ENCODE results near the gene SEC14L6. TPM values are rescaled to one million over a fixed set of nuclear protein-coding genes. Genes with fewer than 3 reads are reported as not detected.

SEC14L6 gene
- total RNA-seq, 1 donor from 2014 or later = 1.4 TPM

DNA sequence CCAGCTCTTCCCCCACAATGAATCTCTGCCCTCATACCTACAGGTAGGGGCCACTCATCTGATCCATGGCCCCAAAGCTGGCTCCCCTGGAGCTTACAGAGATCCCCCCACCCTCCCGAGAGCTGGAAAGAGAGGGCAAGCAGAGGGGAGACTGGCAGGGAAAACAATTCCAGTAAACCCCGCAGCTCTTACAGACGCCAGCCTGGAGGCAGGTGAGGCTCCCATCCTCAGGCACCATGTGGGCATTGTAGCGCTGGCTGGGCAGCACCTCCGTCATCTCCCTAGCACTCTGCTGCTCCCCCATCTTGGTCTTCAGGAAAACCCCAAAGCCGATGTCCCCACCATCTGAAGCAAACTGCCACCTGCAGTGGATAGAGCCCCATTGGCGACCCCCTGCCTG, 55.2 kb downstream of the SEC14L6 start:
- Mint-ChIP-seq H3K4me1 (ENCODE audit: unreplicated experiment) (no peaks in the 10 kb centered on the region), H3K4me3 (ENCODE audit: unreplicated experiment) (no peak overlapping the region), H3K27ac (ENCODE audit: unreplicated experiment) (no peak overlapping the region), H3K9me3 (ENCODE audit: unreplicated experiment) (no peaks in the 10 kb centered on the region), H3K36me3 (ENCODE audit: low read depth, unreplicated experiment) (no peaks in the 10 kb centered on the region), H3K27me3 (ENCODE audit: unreplicated experiment) (peaks cover 3% of the 10 kb centered on the region)
- TF ChIP-seq, protein P1, sequence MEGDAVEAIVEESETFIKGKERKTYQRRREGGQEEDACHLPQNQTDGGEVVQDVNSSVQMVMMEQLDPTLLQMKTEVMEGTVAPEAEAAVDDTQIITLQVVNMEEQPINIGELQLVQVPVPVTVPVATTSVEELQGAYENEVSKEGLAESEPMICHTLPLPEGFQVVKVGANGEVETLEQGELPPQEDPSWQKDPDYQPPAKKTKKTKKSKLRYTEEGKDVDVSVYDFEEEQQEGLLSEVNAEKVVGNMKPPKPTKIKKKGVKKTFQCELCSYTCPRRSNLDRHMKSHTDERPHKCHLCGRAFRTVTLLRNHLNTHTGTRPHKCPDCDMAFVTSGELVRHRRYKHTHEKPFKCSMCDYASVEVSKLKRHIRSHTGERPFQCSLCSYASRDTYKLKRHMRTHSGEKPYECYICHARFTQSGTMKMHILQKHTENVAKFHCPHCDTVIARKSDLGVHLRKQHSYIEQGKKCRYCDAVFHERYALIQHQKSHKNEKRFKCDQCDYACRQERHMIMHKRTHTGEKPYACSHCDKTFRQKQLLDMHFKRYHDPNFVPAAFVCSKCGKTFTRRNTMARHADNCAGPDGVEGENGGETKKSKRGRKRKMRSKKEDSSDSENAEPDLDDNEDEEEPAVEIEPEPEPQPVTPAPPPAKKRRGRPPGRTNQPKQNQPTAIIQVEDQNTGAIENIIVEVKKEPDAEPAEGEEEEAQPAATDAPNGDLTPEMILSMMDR (IDR thresholded peaks at IDR 0.05; ENCODE audit: unreplicated experiment) = no peak
- DNase-seq (ENCODE audit: low spot score) = no peak

DNA sequence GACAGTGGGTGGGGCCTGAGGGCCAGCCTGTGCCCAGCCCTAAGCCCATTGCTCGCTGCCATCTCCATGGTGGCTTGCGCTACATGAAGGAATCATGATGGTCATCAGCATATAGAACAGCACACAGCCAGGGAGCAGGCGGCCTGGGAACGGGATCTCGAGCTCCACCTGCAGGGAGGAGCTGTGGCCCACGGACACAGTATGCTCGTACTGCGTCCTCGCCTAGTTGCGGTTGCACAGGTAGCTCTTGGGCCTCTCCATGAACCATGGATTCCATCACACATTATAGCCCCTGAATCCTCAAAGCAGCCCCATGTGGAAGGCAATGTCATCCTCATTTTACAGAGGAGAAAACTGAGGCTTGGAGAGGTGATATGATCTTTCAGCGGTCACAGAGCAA, 56.1 kb downstream of the SEC14L6 start:
- TF ChIP-seq, protein P1 (IDR thresholded peaks at IDR 0.05; ENCODE audit: unreplicated experiment) = no peak
- Mint-ChIP-seq H3K27ac (ENCODE audit: unreplicated experiment) (no peak overlapping the region), H3K36me3 (ENCODE audit: low read depth, unreplicated experiment) (no peaks in the 10 kb centered on the region), H3K4me1 (ENCODE audit: unreplicated experiment) (no peaks in the 10 kb centered on the region), H3K9me3 (ENCODE audit: unreplicated experiment) (no peaks in the 10 kb centered on the region), H3K27me3 (ENCODE audit: unreplicated experiment) (peaks cover 3% of the 10 kb centered on the region), H3K4me3 (ENCODE audit: unreplicated experiment) (no peak overlapping the region)
- DNase-seq (ENCODE audit: low spot score) = no peak

DNA sequence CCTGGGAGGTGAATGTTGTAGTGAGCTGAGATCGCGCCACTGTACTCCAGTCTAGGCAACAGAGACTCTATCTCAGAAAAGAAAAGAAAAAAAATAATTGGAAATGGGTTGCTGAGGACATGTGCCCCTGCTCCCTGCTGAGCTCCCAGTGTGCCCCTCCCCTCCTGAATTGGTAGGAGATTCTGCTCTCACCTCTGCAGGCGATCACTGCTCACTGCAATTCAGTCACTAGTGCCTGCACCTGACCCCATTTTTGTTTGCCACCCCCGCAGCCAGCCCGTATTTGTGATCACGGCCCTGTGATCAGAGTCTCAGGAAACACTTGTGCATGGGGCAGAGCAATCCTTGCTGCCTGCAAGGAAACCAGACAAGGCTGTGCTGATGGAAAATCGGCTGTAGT, 58.4 kb downstream of the SEC14L6 start:
- H3K9me3 Mint-ChIP-seq (ENCODE audit: unreplicated experiment) = no peaks in the 10 kb centered on the region
- peaks cover 3% of the 10 kb centered on the region for H3K27me3 Mint-ChIP-seq (ENCODE audit: unreplicated experiment)
- H3K4me3 Mint-ChIP-seq (ENCODE audit: unreplicated experiment) = no peak overlapping the region

DNA sequence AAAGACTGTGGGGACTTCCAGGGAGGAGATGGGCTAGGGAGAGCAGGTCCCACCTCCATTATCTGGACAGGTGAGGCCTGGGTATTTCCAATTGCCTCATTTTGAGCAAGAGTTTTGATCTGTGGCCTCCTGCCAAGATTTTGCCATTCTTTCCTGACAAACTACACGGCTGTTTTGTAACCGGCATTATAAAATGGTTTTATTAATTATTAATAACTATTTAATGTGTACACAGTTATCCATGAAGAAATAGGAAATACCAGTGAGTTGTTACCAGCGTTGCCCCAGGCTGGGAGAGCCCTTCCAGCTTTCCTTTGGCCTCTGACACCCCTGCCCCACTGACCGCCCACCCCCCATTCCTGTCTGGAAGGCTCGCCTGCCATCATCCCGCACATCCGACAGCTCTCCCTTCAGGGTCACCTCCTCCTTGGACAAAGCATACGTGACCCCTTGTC, 59.9 kb downstream of the SEC14L6 start:
- TF ChIP-seq, protein P1 (IDR thresholded peaks at IDR 0.05; ENCODE audit: unreplicated experiment) = no peak
- Mint-ChIP-seq H3K9me3 (ENCODE audit: unreplicated experiment) (no peaks in the 10 kb centered on the region), H3K4me3 (ENCODE audit: unreplicated experiment) (no peak overlapping the region), H3K27me3 (ENCODE audit: unreplicated experiment) (no peaks in the 10 kb centered on the region), H3K4me1 (ENCODE audit: unreplicated experiment) (no peaks in the 10 kb centered on the region), H3K36me3 (ENCODE audit: low read depth, unreplicated experiment) (no peaks in the 10 kb centered on the region), H3K27ac (ENCODE audit: unreplicated experiment) (no peak overlapping the region)
- DNase-seq (ENCODE audit: low spot score) = no peak

More for the DNA sequence above, 58.4 kb downstream of the SEC14L6 start:
- Mint-ChIP-seq H3K27ac (ENCODE audit: unreplicated experiment) (no peak overlapping the region), H3K4me1 (ENCODE audit: unreplicated experiment) (no peaks in the 10 kb centered on the region), H3K36me3 (ENCODE audit: low read depth, unreplicated experiment) (no peaks in the 10 kb centered on the region)
- TF ChIP-seq, protein P1 (IDR thresholded peaks at IDR 0.05; ENCODE audit: unreplicated experiment) = no peak
- no peak for DNase-seq (ENCODE audit: low spot score)

DNA sequence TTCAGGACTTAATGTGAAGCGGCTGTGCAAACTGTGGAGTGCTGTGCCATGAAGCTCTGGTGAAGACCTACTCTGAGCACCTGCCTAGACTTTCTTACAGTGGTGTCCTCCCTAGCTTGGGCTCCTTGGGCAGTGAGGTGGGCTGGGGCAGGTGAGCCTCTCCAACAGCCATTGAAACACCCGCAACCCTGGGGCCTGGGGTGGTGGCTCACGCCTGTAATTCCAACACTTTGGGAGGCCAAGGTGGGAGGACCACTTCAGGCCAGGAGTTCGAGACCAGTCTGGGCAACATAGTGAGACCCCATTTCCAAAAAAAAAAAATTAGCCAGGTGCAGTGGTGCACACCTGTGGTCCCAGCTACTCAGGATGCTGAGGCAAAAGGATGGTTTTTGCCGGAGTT, 60.4 kb downstream of the SEC14L6 start:
- Mint-ChIP-seq H3K36me3 (ENCODE audit: low read depth, unreplicated experiment) (no peaks in the 10 kb centered on the region), H3K27me3 (ENCODE audit: unreplicated experiment) (peaks cover 2% of the 10 kb centered on the region), H3K4me1 (ENCODE audit: unreplicated experiment) (no peaks in the 10 kb centered on the region), H3K9me3 (ENCODE audit: unreplicated experiment) (no peaks in the 10 kb centered on the region), H3K27ac (ENCODE audit: unreplicated experiment) (no peak overlapping the region), H3K4me3 (ENCODE audit: unreplicated experiment) (no peak overlapping the region)
- TF ChIP-seq, protein P1 (IDR thresholded peaks at IDR 0.05; ENCODE audit: unreplicated experiment) = no peak
- no peak for DNase-seq (ENCODE audit: low spot score)
